ENCODE results near the gene GATAD2A.

GATAD2A gene

DNA sequence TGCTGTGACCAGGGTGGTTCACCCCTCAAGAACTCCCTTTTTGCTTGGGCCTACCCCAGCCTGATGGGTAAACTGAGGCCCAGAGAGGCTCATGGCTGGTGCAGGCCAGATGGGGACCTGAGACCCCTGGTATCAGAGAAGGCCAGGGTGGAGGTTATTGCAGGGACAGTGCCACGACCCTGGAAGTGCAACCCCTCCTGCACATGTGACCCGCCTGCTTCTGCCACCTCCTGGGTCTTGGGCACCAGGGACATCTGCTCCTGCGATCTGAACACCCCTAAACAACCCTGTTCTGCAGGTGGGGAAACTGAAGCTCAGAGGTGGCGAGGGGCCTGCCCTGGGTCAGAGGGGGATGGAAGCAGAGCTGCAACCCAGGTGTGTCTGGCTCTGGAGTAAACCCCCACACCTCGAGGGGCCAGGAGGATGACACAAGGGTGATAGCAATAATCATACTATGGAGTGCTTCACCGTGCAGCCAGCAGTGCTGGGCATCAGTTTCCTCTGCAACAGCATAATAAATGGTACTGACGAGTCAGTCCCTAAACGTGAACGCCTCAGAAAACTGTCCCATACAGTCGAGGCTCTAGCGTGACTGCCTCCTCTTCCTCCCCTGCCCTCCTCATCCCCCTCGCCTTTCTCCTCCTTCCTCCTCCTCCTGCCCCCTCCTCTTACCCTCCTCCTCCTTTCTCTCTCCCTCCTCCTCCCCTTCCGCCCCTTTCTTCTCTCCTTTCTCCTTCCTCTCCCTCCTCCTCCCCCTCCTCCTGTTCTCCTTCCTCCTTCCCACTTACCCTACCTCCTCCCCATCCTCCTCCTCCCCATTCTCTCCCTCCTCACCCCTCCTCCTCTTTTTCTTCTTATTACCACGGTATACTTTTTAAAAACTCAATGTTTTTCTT lies 127.6 kb downstream of the GATAD2A start:
- no peak for DNase-seq (ENCODE audit: low read depth)

GRCh38 chr19:19533841-19534240 lies 128.4 kb downstream of the GATAD2A start:
- DNase-seq (ENCODE audit: low read depth) = no peak

DNA sequence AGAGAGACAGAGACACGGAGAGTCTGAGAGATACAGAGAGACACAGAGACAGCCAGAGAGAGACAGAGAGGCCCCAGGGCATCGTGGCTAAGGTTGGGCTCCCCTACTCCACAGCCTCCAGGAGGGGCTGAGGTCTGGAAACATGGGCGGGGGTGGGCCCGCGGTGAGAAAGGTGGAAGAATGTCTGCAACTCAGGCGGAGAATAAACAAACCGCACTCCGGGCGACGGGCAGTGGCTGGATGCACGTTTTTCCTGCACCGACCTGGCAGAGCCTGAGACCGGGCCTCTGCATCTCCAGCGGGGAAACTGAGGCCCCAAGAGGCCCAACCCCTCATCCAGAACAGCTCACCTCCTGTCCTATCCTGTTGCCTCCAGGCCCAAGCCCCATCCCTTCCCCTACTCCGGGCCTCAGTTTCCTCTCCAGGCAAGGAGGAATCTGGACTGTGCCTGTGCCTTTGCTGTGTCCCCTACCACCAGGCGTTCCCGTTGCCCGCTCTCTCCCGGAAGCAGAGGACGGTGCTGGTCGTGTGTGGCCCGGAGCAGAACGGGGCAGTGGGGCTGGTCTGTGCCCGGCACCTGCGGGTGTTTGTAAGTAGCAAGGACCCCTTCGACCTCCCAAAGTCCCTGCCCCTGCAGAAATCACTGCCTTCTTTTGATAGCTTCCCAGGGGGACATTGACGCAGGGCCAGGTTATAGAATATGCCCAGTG lies 129.2 kb downstream of the GATAD2A start:
- no peak for DNase-seq (ENCODE audit: low read depth)

- no peak for DNase-seq (ENCODE audit: low read depth)
Measured at GRCh38 chr19:19535311-19536191, 130.1 kb downstream of the GATAD2A start.

GRCh38 chr19:19537075-19538048 lies 131.9 kb downstream of the GATAD2A start:
- DNase-seq (ENCODE audit: low read depth) = no peak

- DNase-seq (ENCODE audit: low read depth) = no peak
Measured at GRCh38 chr19:19538061-19538784, 132.7 kb downstream of the GATAD2A start, which contains the start of gene CILP2. Gene CILP2, plus strand, starts transcription at chr19:19538265. Its CDS starts 85 bp downstream, at chr19:19538350.

GRCh38 chr19:19538785-19539166 lies 133.3 kb downstream of the GATAD2A start:
- peak; percentile 27 for DNase-seq (ENCODE audit: low read depth)

DNA sequence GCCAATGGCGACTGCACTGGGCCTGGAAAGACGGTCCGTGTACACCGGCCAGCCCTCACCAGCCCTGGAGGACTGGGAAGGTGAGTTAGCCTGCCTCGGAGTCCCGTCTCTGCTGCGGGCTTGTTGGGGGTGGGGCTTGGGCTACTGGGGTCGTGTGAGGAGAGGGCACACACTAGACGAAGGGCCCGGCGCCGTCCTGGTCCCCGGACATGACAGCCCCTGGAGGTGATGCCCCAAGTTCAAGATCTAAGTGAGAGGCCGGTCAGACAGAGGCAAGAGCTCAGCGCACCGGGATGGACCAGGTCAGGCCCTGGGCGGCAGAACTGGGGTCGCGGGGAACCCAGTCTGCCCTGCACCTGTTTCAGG lies 134.2 kb downstream of the GATAD2A start:
- DNase-seq (ENCODE audit: low read depth) = no peak

DNA sequence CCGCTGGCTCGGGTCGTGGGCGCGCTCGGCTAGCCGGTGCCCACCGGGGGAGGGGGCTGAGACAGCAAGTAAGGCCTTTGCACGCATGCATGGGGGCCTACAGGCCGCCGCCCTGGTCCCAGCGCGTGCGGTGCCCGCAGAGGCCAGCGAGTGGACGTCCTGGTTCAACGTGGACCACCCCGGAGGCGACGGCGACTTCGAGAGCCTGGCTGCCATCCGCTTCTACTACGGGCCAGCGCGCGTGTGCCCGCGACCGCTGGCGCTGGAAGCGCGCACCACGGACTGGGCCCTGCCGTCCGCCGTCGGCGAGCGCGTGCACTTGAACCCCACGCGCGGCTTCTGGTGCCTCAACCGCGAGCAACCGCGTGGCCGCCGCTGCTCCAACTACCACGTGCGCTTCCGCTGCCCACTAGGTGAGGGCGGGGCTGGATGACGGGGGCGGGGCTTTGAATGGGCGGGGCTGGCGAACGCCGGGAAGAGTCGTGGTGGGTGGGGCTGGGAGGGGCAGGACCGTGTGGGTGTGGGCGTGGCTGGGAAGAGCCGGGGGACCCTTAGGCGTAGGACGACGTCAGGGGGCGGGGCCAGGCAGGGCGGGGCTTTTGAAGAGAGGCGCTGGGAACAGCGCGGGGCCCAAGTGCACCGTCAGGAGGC lies 134.7 kb downstream of the GATAD2A start:
- peak; percentile 49 for DNase-seq (ENCODE audit: low read depth)

DNA sequence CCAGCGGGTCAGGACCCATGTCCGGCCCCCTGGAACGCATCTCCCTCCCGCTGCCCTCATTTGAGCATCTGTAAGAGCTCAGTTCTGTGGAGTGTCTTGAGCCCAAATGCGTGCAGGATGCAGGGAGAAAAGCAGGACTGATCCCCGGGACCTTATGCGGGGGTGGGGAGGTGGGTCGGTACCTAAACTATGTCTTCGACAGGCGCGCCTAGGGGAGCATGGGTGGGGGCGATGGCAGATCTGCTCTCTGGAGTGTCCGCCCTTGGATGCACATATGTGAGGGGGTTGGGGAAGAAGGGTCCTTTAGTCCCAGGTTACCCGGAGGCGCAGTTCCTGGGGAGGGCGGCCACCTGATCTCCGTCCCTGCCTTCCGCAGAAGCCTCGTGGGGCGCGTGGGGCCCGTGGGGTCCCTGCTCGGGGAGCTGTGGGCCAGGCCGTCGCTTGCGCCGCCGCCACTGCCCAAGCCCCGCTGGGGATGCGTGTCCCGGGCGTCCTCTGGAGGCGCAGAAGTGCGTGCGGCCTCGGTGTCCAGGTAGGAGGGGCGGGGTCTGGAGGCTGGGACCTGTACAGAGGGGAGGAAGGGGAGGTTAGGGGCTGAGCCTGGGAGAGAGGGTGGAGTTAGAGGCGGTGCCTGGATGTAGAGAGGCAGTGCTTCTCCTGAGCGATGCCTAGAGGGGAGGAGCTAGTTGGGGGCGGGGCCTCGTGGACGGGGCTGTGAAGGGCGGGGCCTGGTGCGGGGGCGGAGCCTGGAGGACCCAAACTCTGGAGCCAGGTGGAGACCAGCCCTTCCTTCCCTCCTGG lies 135.4 kb downstream of the GATAD2A start:
- DNase-seq (ENCODE audit: low read depth) = no peak

GRCh38 chr19:19541616-19542015 lies 136.1 kb downstream of the GATAD2A start:
- no peak for DNase-seq (ENCODE audit: low read depth)

DNA sequence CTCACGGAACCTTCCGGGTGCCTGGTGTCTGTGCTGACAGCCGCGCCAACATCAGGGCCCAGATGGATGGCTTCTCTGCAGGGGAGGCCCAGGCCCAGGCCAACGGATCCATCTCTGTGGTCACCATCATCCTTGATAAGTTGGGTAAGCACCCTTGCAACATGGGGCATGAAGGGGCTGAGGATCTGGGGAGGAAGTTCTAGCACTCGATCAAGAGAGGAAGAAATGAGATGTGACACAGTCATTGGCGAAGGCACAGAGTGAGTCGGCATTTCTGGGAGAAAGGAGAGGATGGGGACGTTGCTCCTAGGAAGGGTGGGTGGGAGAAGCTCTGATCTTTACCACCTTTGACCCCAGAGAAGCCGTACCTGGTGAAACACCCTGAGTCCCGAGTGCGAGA lies 137.0 kb downstream of the GATAD2A start:
- DNase-seq (ENCODE audit: low read depth) = no peak

DNA sequence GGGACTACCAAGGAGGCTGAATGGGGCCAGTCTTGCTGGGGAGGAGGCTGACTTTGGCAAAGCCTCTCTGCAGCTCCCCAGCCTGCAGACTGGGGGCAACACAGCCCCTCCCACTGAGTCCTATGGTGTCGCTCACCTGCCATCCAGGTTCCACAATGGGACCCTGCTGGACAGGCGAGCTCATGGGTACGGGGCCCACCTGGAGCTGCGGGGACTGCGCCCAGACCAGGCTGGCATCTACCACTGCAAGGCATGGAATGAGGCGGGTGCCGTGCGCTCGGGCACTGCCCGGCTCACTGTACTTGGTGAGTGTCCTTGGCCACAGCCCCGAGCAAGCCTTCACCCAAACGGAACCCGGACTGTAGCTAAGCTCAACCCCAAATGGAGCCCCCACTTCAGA lies 137.6 kb downstream of the GATAD2A start:
- no peak for DNase-seq (ENCODE audit: low read depth)

GRCh38 chr19:19543640-19544039 lies 138.2 kb downstream of the GATAD2A start:
- no peak for DNase-seq (ENCODE audit: low read depth)

DNA sequence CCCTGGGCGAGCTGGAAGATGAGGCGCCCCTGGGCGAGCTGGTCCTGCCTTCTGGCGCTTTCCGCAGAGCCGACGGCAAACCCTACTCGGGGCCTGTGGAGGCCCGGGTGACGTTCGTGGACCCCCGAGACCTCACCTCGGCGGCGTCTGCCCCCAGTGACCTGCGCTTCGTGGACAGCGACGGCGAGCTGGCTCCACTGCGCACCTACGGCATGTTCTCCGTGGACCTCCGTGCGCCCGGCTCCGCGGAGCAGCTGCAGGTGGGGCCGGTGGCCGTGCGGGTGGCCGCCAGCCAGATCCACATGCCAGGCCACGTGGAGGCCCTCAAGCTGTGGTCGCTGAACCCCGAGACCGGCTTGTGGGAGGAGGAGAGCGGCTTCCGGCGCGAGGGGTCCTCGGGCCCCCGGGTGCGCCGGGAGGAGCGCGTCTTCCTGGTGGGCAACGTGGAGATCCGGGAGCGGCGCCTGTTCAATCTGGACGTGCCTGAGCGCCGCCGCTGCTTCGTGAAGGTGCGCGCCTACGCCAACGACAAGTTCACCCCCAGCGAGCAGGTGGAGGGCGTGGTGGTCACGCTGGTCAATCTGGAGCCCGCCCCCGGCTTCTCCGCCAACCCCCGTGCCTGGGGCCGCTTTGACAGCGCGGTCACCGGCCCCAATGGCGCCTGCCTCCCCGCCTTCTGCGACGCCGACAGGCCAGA lies 138.9 kb downstream of the GATAD2A start:
- DNase-seq (ENCODE audit: low read depth) = no peak

DNA sequence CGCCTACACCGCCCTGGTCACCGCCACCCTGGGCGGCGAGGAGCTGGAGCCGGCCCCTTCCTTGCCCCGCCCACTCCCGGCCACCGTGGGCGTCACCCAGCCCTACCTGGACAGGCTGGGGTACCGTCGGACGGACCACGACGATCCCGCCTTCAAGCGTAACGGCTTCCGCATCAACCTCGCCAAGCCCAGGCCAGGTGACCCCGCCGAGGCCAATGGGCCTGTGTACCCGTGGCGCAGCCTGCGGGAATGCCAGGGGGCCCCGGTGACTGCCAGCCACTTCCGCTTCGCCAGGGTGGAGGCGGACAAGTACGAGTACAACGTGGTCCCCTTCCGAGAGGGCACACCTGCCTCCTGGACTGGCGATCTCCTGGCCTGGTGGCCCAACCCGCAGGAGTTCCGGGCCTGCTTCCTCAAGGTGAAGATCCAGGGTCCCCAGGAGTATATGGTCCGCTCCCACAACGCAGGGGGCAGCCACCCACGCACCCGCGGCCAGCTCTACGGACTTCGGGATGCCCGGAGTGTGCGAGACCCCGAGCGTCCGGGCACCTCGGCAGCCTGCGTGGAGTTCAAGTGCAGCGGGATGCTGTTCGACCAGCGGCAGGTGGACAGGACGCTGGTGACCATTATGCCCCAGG lies 139.6 kb downstream of the GATAD2A start:
- DNase-seq (ENCODE audit: low read depth) = no peak

DNA sequence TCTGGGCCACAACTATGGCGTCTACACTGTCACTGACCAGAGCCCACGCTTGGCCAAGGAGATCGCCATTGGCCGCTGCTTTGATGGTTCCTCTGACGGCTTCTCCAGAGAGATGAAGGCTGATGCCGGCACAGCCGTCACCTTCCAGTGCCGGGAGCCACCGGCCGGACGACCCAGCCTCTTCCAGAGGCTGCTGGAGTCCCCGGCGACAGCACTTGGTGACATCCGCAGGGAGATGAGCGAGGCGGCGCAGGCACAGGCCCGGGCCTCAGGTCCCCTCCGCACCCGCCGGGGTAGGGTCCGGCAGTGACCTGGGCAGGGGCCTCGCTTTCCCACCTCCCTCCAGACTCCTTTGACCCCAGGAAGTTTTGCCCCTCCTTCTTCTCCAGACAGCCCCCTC lies 140.2 kb downstream of the GATAD2A start:
- no peak for DNase-seq (ENCODE audit: low read depth)

DNA sequence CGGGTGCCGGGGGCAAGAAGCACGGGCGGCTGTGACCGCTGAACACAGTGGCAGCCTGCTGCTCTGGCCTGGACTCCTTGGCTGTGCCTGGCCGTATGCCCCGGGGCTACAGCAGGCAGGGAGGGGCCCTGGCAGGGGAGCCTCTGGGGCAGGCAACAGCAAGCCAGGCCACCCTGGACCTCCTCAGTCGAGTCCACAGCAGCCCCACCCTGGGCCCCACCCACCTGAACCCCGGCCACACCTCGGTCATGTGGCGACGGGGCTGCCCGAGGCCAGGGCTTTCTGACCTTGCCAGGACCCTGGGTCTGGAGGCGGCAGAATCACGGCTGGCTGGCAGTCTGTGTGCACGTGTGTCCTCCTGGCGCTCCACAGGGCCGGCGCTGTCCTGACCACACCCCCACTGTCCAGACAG lies 141.3 kb downstream of the GATAD2A start:
- no peak for DNase-seq (ENCODE audit: low read depth)

Data from amniotic epithelial cell (primary cell).